ENCODE results near the gene CDCA4.

The CDCA4 gene

GRCh38 chr14:104977681-104978653, 42.9 kb downstream of the CDCA4 start, which contains the start of gene AHNAK2:
TSS of gene AHNAK2 (minus strand) at chr14:104978374. CDS start at chr14:104978237, 137 bp downstream.
- in situ Hi-C loops (cut with MboI; ENCODE audit: low sequenced_read_pairs) = no loop called here

DNA sequence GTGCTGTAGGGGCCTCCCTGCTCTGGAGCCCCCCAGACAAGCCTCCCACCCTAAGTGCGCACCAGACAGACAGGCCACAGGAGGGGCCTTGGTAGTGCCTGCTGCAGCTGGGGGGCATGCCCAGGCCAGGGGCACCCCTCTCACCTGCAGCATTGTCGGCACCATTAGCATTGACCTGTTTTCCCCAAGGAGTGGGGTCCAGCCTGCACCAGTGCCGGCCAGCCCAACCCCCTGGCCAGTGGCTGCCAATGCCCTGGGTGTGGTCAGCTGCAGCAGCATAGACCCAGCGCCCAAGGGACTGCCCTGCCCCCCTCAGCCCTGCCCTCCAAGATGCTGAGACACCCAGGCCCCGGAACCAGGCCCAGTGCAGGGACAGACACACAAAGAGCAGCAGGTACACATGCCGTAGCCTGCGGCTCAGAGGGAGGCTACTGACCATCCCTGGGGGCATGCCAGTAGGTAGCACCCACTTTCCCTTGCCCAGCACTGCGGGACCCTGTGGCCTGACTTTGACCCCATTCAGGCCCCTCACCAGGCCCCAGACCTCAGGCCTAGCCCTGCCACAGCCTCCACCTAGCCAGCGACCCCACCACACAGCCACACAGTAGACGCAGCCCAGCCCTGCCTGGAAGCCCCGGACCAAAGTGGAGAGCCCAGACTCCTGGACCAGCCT, 43.7 kb downstream of the CDCA4 start:
- in situ Hi-C loops (cut with MboI; ENCODE audit: low sequenced_read_pairs) = no loop called here

DNA sequence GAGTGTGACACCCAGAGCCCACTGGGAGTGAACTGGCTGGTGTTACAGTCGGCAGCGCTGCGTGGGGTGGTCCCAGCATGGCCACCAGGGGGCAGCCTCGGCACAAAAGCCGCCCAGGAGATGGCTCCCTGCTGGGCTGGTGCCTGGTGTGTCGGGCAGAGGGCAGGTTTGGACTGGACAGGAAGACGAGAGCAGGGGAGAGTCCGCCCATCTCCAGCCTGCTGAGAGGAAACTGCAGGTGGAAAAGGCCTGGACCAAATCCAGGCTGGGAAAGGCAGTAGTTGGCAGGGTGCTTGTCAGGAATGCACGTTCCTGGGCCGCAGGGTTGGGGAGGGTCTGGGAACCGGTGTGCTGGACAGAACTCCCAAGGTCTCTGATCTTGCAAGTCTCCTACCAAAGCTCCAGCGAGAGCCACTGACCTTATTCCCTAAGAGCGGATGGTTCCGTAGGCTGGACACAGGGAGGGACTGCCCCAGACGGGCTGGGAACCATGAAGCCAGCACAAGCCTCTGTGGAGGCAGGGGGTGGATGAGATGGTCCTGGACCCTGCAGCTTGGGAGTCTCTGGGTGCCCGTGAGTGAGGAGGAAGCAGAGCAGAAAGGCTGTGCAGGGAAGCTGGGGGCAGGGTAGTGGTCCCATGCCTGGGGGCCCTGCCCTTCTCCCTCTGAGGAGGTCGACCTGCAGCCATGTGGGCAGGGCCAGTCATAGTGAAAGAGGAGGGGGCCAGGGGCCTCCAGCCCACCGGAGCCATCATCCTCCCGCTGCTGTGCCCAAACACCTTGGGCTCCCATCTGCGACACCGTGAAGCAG, 44.5 kb downstream of the CDCA4 start:
- in situ Hi-C loops (cut with MboI; ENCODE audit: low sequenced_read_pairs) = no loop called here

DNA sequence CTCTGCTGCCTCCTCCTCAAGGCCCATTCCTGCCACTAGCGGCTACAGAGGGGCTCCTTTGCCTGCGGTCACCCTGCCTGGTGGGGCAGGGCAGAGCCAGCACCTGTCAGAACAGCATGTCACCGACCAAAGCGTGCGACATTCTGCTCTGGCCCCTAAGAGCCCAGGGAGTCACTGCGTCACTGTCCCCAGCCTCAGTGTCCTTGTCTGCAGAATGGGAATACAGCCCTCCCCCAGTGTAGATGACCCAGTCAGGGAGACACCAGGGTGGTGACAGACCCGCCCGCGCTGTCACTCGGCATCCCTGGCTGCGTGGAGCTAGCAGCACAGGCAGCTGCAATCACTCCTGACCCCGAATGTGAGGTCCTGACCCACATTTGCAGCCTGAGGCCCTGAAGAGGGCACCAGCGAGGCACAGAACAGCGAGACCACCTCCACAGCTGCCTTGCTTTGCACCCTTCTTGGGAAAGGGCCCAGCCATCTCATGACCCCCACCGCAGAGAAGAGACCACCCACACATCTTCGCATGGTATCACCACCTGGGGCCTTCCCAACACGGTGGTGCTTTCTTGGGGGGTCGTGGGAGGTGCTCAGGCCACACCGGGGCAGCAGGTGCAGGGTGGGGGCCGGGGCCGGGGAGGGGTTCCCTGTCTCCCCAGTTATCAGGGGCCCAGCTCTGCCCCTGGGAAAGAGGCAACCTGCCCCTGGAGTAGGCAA, 45.2 kb downstream of the CDCA4 start:
- in situ Hi-C loops (cut with MboI; ENCODE audit: low sequenced_read_pairs) = no loop called here

GRCh38 chr14:104974665-104975390, 46.1 kb downstream of the CDCA4 start:
- in situ Hi-C loops (cut with MboI; ENCODE audit: low sequenced_read_pairs) = no loop called here

GRCh38 chr14:104974146-104974541, 46.7 kb downstream of the CDCA4 start:
- in situ Hi-C loops (cut with MboI; ENCODE audit: low sequenced_read_pairs) = no loop called here

DNA sequence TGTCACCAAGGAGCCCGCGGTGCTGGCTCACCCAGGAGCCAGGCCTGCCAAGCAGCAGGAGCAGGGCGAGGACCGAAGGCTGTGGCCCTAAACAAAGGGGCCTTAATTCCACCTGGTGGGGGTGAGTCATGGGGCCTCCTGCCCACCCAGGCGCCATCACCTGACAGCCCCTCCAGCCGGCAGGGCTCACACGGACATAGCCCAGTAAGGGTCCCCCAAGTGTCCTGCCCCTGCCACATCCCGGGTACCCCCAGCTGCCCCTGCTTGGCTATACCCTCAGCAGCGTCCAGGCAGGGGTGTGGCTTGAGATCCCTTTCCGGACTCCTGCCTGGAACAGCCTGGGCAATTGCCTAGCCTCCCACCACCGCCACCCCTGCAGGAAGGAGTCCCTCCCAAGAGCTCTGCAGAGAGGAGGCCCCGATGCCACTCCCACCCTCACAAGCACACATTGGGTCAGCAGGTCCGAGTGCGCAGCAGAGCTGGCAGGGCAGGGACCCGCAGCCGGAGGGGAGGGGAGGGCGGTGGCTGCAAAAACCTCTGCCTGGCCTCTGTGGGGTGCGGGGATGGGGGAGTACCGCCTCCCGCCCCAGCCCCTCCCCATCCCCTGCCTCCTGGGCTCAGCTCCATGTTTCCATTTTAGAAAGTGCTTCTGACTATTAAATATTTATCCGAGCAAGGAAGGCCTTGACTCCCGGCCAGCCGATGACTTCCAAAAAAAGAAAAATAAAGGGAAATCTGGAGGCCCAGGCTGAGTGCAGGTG, 47.3 kb downstream of the CDCA4 start:
- in situ Hi-C loops (cut with MboI; ENCODE audit: low sequenced_read_pairs) = no loop called here

DNA sequence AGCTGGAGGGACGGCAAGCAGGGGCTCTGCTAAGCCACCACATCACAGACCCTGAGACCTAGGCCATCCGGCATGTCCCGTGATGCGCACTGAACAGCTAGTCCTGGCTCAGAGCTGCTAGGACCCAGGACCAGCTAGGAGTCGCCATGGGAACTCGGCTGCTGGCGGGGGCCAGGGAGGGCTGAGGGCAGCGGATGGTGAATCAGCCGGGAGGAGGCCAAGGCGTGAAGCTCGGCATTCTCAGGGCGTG, 47.8 kb downstream of the CDCA4 start:
- in situ Hi-C loops (cut with MboI; ENCODE audit: low sequenced_read_pairs) = no loop called here

DNA sequence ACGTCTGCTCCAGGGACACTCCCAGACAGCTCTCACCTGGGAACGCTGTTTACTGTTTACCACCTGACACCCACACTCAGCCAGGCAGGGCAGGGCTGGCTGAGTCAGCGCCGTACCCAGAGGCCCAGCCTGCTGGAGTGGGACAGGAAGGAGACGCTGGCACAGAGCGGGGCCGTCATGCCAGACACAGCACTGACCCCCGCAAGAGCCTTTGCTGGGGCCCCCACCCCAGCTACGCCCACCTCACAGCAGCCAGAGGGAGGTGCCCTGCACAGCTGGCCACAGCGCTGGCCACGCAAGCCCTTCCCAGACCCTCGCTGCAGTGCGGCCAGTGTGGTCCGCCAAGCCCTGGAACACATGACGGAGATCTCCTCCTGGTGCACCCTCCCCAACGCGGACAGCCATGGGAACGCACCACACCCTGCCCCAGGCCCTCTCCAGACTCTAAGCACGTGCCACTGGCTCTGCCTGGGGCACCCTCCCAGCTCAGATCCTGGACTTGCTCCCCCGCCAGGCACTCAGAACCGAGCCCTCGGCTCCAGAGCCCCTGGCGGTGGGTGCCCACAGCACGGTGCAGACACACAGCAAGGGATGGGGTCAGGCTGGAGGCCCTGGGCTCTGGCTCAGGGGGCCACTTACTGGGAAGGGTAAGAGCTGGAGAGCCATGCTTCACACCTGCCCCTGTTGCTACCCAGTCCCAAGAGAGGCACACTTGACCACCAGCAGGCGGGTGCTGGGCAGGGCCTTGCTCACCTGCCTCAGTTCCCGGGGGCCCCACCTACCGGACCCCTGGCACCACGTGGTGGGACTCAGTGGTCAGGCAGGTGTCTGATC, 48.4 kb downstream of the CDCA4 start:
- in situ Hi-C loops (cut with MboI; ENCODE audit: low sequenced_read_pairs) = no loop called here

DNA sequence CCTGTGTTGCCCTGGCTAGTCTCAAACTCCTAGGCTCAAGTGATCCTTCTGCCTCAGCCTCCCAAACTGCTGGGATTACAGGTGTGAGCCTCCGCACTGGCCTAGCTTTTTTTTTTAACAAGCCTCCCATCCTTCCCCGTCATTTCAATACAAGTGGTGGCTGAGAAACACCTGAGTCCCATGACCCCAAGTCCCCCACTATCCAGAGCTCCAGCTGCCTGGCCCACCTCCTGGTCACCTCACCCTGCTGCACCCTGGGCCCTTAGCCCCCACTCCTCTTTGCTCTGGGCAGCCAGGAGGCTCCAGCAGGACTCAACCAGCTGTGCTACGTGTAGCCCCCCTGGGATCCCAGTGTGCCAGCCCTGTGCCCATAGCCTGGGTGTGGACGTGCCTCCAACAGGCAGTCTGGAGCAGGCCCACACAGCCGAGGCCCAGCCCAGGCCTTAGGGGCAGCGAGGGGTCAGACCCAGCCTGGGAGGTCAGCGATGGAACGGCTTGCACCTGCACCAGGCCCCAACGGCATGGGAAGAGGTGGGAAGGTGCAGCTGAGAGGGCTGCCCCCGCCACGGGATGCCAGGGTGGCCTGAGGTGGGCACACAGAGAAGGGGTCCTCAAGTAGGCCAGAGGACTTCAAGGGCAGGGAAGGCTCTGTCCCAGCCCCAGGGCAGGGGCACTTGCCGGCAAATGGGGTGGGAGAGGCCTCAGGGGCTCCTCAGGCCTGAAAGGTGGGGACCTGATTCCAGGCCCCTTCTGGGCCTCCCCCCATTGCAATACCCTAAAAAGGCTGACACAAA, 49.2 kb downstream of the CDCA4 start:
- in situ Hi-C loops (cut with MboI; ENCODE audit: low sequenced_read_pairs) = no loop called here

- in situ Hi-C loops (cut with MboI; ENCODE audit: low sequenced_read_pairs) = no loop called here
These were observed 50.4 kb downstream of the CDCA4 start for GRCh38 chr14:104970231-104971068.

DNA sequence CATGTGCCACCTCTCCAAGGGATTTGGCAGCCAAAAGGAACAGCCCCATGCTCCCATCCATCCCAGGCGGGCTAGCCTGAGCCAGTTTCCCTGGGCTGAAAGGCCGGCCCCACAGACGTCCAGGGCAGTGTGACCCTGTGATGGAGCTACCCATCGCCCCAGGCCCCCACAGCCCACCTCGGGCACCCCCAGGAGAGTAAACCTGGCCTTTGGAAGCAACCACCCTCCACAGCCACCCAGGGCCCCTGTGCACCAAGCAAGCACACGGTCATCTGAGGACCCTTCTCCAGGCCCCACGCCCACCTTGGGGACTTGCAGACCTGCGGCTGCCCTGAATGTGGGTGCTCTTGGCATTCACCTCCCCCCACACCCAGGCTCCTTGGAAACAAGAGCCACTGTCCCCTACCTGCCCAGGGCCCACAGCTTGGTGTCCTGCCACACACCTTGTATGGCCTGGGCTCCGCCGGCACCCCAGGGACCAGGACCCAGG, 51.1 kb downstream of the CDCA4 start:
- in situ Hi-C loops (cut with MboI; ENCODE audit: low sequenced_read_pairs) = no loop called here

DNA sequence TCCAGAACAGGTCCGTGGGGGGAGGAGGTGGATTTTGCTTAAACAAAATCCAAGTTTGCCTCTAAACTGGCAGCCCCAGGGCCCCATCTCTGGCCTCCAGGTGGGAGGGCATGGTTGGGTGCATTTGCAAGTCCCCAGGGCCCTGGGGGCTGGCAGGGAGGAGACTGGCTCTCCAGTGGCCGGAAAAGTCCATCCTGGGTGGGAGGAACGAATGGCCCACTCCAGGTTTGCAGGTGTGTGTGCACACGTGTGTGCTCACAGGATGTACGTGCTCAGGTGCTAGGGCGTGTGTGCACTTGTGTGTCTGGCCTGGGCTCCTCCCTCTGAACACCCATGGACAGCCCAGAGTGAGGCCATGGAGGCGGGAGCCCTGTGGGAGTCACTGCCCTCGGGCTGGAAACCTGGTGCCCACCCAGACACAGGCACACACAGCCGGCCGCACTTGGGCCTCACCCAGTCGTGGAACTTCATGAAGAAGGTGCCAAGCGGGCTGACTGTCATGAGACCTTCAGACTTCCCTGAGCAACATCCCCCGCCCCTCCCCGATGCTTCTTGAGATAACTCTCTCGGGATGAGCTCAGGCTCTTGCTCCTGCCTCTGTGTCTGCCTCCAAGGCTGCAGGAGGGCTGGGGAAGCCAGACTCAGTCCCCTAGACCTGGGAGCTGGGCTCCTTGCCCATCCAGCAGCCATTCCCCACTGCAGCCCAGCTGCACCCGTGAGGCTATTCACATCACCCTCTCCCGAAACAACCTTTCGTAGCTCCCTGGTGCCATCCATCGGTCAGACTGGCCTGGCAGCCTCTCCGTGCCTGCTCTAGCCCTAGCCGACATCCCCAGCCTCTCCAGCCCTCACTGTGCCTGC, 52.1 kb downstream of the CDCA4 start:
- in situ Hi-C loops (cut with MboI; ENCODE audit: low sequenced_read_pairs) = no loop called here

DNA sequence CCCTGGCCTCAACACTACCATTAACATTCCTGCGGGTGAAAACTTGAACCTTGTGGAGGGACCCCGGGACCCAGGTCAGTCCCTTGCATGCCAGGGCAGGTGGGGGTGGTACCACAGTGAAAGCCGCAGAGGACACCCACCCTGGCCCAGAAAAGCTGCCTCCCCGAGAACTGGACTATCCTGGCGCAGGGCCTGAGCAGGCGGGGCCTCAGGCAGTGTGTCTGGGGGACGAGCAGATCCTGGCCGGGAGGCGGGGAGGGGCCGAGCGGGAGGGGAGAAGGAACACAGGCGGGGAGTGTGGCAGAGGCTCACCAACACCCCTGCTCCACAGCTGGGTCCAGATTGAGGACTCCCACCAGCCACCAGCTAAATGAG, 52.7 kb downstream of the CDCA4 start:
- in situ Hi-C loops (cut with MboI; ENCODE audit: low sequenced_read_pairs) = no loop called here

DNA sequence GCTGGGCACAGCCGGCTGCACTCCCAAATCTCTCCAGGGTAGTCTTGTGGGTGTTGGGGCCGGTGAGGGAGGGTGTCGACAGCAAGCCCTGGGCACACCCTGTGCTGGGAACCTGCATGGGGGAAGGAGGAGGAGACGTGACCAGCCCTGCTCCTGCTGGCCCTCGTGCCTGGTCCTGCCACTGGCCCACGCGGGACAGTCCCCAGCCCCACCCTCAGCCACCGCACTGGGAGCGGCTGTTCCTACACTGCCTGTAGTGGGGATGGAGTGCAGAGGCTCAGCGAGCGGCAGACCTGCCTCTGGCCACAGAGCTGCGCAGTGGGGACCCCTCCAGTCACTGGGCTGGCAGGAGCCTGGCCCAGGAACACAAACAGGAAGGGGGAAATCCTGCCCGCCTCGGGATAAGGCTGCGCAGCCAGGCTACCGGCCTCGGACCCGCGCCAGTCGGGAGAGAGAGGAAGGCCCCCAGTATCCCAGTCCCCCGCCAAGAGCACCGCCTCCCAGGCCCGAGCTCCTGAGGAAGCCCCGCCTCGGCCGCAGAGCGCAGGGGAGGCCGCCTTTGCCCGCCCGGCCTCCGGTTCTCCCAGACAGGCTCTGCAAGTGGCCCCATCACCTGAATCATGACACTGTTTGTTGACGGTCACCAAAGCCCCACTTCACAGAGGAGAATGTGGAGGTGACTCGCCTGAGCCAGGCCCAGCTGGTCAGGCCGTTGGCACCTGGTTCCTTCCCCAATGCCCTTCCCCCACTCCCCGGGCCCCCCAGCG, 53.3 kb downstream of the CDCA4 start:
- in situ Hi-C loops (cut with MboI; ENCODE audit: low sequenced_read_pairs) = no loop called here

All from HL-60/S4 treated with retinoic acid at 250 ng/mL for 4 days and 3 days (cell line).